Measurements from ENCODE around the gene OPCML.

OPCML gene

GRCh38 chr11:133019545-133020371, 512.5 kb downstream of the OPCML start:
- Histone ChIP-seq H3K4me3 (ENCODE audit: low read length in 2 of 2) (no peak overlapping the region), H3K4me1 (ENCODE audit: control insufficient read depth, insufficient read depth, low read length) (no peaks in the 10 kb centered on the region), H3K27me3 (ENCODE audit: control insufficient read depth in 1 of 2, insufficient read depth in 2 of 2, low read length in 2 of 2) (peaks cover 0 to 9% of the 10 kb centered on the region in 2 donors), H3K27ac (ENCODE audit: low read length) (no peak overlapping the region), H3K36me3 (ENCODE audit: control insufficient read depth in 2 of 2, insufficient read depth in 2 of 2, low read length in 2 of 2) (no peaks in the 10 kb centered on the region), H3K9me3 (ENCODE audit: control insufficient read depth in 2 of 2, low read length in 2 of 2) (peaks cover 0 to 2% of the 10 kb centered on the region in 2 donors), H3K9ac (ENCODE audit: low read length in 2 of 2) (no peak overlapping the region)

- Histone ChIP-seq H3K4me3 (ENCODE audit: low read length in 2 of 2) (no peak overlapping the region), H3K27me3 (ENCODE audit: control insufficient read depth in 1 of 2, insufficient read depth in 2 of 2, low read length in 2 of 2) (peaks cover 0 to 2% of the 10 kb centered on the region in 2 donors), H3K4me1 (ENCODE audit: control insufficient read depth, insufficient read depth, low read length) (no peaks in the 10 kb centered on the region), H3K36me3 (ENCODE audit: control insufficient read depth in 2 of 2, insufficient read depth in 2 of 2, low read length in 2 of 2) (no peaks in the 10 kb centered on the region), H3K9ac (ENCODE audit: low read length in 2 of 2) (no peak overlapping the region), H3K27ac (ENCODE audit: low read length) (no peak overlapping the region), H3K9me3 (ENCODE audit: control insufficient read depth in 2 of 2, low read length in 2 of 2) (peaks cover 0 to 2% of the 10 kb centered on the region in 2 donors)
Observed at GRCh38 chr11:133015457-133015856, 516.8 kb downstream of the OPCML start.

GRCh38 chr11:133014337-133014736, 518.0 kb downstream of the OPCML start:
- peaks cover 0 to 2% of the 10 kb centered on the region in 2 donors for H3K27me3 ChIP-seq (ENCODE audit: control insufficient read depth in 1 of 2, insufficient read depth in 2 of 2, low read length in 2 of 2)
- no peaks in the 10 kb centered on the region for H3K36me3 ChIP-seq (ENCODE audit: control insufficient read depth in 2 of 2, insufficient read depth in 2 of 2, low read length in 2 of 2)
- no peak overlapping the region for H3K9ac ChIP-seq (ENCODE audit: low read length in 2 of 2)
- H3K4me3 ChIP-seq (ENCODE audit: low read length in 2 of 2) = no peak overlapping the region
- no peaks in the 10 kb centered on the region for H3K4me1 ChIP-seq (ENCODE audit: control insufficient read depth, insufficient read depth, low read length)
- H3K9me3 ChIP-seq (ENCODE audit: control insufficient read depth in 2 of 2, low read length in 2 of 2) = peaks cover 0 to 2% of the 10 kb centered on the region in 2 donors
- H3K27ac ChIP-seq (ENCODE audit: low read length) = no peak overlapping the region

- no peak overlapping the region for H3K4me3 ChIP-seq (ENCODE audit: low read length in 2 of 2)
- peaks cover 0 to 2% of the 10 kb centered on the region in 2 donors for H3K27me3 ChIP-seq (ENCODE audit: control insufficient read depth in 1 of 2, insufficient read depth in 2 of 2, low read length in 2 of 2)
- no peak overlapping the region for H3K27ac ChIP-seq (ENCODE audit: low read length)
- H3K9me3 ChIP-seq (ENCODE audit: control insufficient read depth in 2 of 2, low read length in 2 of 2) = peaks cover 0 to 2% of the 10 kb centered on the region in 2 donors
- no peaks in the 10 kb centered on the region for H3K4me1 ChIP-seq (ENCODE audit: control insufficient read depth, insufficient read depth, low read length)
- no peak overlapping the region for H3K9ac ChIP-seq (ENCODE audit: low read length in 2 of 2)
- no peaks in the 10 kb centered on the region for H3K36me3 ChIP-seq (ENCODE audit: control insufficient read depth in 2 of 2, insufficient read depth in 2 of 2, low read length in 2 of 2)
Observed at GRCh38 chr11:133012803-133013202, 519.5 kb downstream of the OPCML start.

- H3K9me3 ChIP-seq (ENCODE audit: control insufficient read depth in 2 of 2, low read length in 2 of 2) = peaks cover 0 to under 1% of the 10 kb centered on the region in 2 donors
- H3K27me3 ChIP-seq (ENCODE audit: control insufficient read depth in 1 of 2, insufficient read depth in 2 of 2, low read length in 2 of 2) = peaks cover 0 to 2% of the 10 kb centered on the region in 2 donors
Observed at GRCh38 chr11:133011604-133012003, 520.7 kb downstream of the OPCML start.

GRCh38 chr11:133007027-133007584, 525.2 kb downstream of the OPCML start:
- H3K27me3 ChIP-seq (ENCODE audit: control insufficient read depth in 1 of 2, insufficient read depth in 2 of 2, low read length in 2 of 2) = no peaks in the 10 kb centered on the region
- no peaks in the 10 kb centered on the region for H3K9me3 ChIP-seq (ENCODE audit: control insufficient read depth in 2 of 2, low read length in 2 of 2)
- no peak overlapping the region for H3K4me3 ChIP-seq (ENCODE audit: low read length in 2 of 2)
- H3K4me1 ChIP-seq (ENCODE audit: control insufficient read depth, insufficient read depth, low read length) = no peaks in the 10 kb centered on the region
- H3K36me3 ChIP-seq (ENCODE audit: control insufficient read depth in 2 of 2, insufficient read depth in 2 of 2, low read length in 2 of 2) = no peaks in the 10 kb centered on the region
- H3K27ac ChIP-seq (ENCODE audit: low read length) = no peak overlapping the region
- no peak overlapping the region for H3K9ac ChIP-seq (ENCODE audit: low read length in 2 of 2)

More at GRCh38 chr11:133011604-133012003, 520.7 kb downstream of the OPCML start:
- no peaks in the 10 kb centered on the region for H3K36me3 ChIP-seq (ENCODE audit: control insufficient read depth in 2 of 2, insufficient read depth in 2 of 2, low read length in 2 of 2)
- H3K4me3 ChIP-seq (ENCODE audit: low read length in 2 of 2) = no peak overlapping the region
- no peak overlapping the region for H3K27ac ChIP-seq (ENCODE audit: low read length)
- no peaks in the 10 kb centered on the region for H3K4me1 ChIP-seq (ENCODE audit: control insufficient read depth, insufficient read depth, low read length)
- no peak overlapping the region for H3K9ac ChIP-seq (ENCODE audit: low read length in 2 of 2)

- no peaks in the 10 kb centered on the region for H3K4me1 ChIP-seq (ENCODE audit: control insufficient read depth, insufficient read depth, low read length)
- H3K27me3 ChIP-seq (ENCODE audit: control insufficient read depth in 1 of 2, insufficient read depth in 2 of 2, low read length in 2 of 2) = no peaks in the 10 kb centered on the region
- no peaks in the 10 kb centered on the region for H3K36me3 ChIP-seq (ENCODE audit: control insufficient read depth in 2 of 2, insufficient read depth in 2 of 2, low read length in 2 of 2)
- no peaks in the 10 kb centered on the region for H3K9me3 ChIP-seq (ENCODE audit: control insufficient read depth in 2 of 2, low read length in 2 of 2)
- H3K4me3 ChIP-seq (ENCODE audit: low read length in 2 of 2) = no peak overlapping the region
- H3K9ac ChIP-seq (ENCODE audit: low read length in 2 of 2) = no peak overlapping the region
- H3K27ac ChIP-seq (ENCODE audit: low read length) = no peak overlapping the region
Observed at GRCh38 chr11:133004369-133004768, 527.9 kb downstream of the OPCML start.

GRCh38 chr11:132999516-132999915, 532.8 kb downstream of the OPCML start:
- Histone ChIP-seq H3K9ac (ENCODE audit: low read length in 2 of 2) (no peak overlapping the region), H3K27me3 (ENCODE audit: control insufficient read depth in 1 of 2, insufficient read depth in 2 of 2, low read length in 2 of 2) (peaks cover 1 to 2% of the 10 kb centered on the region in 2 donors), H3K27ac (ENCODE audit: low read length) (no peak overlapping the region), H3K4me1 (ENCODE audit: control insufficient read depth, insufficient read depth, low read length) (no peaks in the 10 kb centered on the region), H3K9me3 (ENCODE audit: control insufficient read depth in 2 of 2, low read length in 2 of 2) (no peaks in the 10 kb centered on the region), H3K36me3 (ENCODE audit: control insufficient read depth in 2 of 2, insufficient read depth in 2 of 2, low read length in 2 of 2) (no peaks in the 10 kb centered on the region), H3K4me3 (ENCODE audit: low read length in 2 of 2) (no peak overlapping the region)

- Histone ChIP-seq H3K36me3 (ENCODE audit: control insufficient read depth in 2 of 2, insufficient read depth in 2 of 2, low read length in 2 of 2) (no peaks in the 10 kb centered on the region), H3K4me3 (ENCODE audit: low read length in 2 of 2) (no peak overlapping the region), H3K9me3 (ENCODE audit: control insufficient read depth in 2 of 2, low read length in 2 of 2) (no peaks in the 10 kb centered on the region), H3K9ac (ENCODE audit: low read length in 2 of 2) (no peak overlapping the region), H3K4me1 (ENCODE audit: control insufficient read depth, insufficient read depth, low read length) (no peaks in the 10 kb centered on the region), H3K27ac (ENCODE audit: low read length) (no peak overlapping the region), H3K27me3 (ENCODE audit: control insufficient read depth in 1 of 2, insufficient read depth in 2 of 2, low read length in 2 of 2) (peaks cover 3 to 4% of the 10 kb centered on the region in 2 donors)
Observed at GRCh38 chr11:132999031-132999430, 533.3 kb downstream of the OPCML start.

GRCh38 chr11:132997396-132997795, 534.9 kb downstream of the OPCML start:
- Histone ChIP-seq H3K27ac (ENCODE audit: low read length) (no peak overlapping the region), H3K4me3 (ENCODE audit: low read length in 2 of 2) (no peak overlapping the region), H3K36me3 (ENCODE audit: control insufficient read depth in 2 of 2, insufficient read depth in 2 of 2, low read length in 2 of 2) (no peaks in the 10 kb centered on the region), H3K27me3 (ENCODE audit: control insufficient read depth in 1 of 2, insufficient read depth in 2 of 2, low read length in 2 of 2) (peaks cover 15 to 17% of the 10 kb centered on the region in 2 donors), H3K9me3 (ENCODE audit: control insufficient read depth in 2 of 2, low read length in 2 of 2) (no peaks in the 10 kb centered on the region), H3K4me1 (ENCODE audit: control insufficient read depth, insufficient read depth, low read length) (no peaks in the 10 kb centered on the region), H3K9ac (ENCODE audit: low read length in 2 of 2) (no peak overlapping the region)

GRCh38 chr11:132994966-132995365, 537.3 kb downstream of the OPCML start:
- Histone ChIP-seq H3K9me3 (ENCODE audit: control insufficient read depth in 2 of 2, low read length in 2 of 2) (no peaks in the 10 kb centered on the region), H3K4me1 (ENCODE audit: control insufficient read depth, insufficient read depth, low read length) (no peaks in the 10 kb centered on the region), H3K9ac (ENCODE audit: low read length in 2 of 2) (no peak overlapping the region), H3K36me3 (ENCODE audit: control insufficient read depth in 2 of 2, insufficient read depth in 2 of 2, low read length in 2 of 2) (no peaks in the 10 kb centered on the region), H3K27ac (ENCODE audit: low read length) (no peak overlapping the region), H3K27me3 (ENCODE audit: control insufficient read depth in 1 of 2, insufficient read depth in 2 of 2, low read length in 2 of 2) (peaks cover 15 to 18% of the 10 kb centered on the region in 2 donors), H3K4me3 (ENCODE audit: low read length in 2 of 2) (no peak overlapping the region)

All from stomach smooth muscle (tissue), 2 donors.